Loucy (cell line): ENCODE results near the gene KDELR3.

ENCODE experiments used
- H2AFZ ChIP-seq: fragments of 200-600 bp; sonication (generic); 2 replicates; pipeline ENCODE4 v1.6.0; 2016; ENCODE audit warnings: antibody characterized with exemption, mild to moderate bottlenecking, low read length, moderate library complexity
- H3F3A ChIP-seq: fragments of 200-600 bp; 2 replicates; pipeline ENCODE4 v1.6.0; 2016; ENCODE audit warnings: antibody characterized with exemption, low read depth, mild to moderate bottlenecking
- H3K27me3 ChIP-seq: fragments of 200-600 bp; sonication (generic); 2 replicates; pipeline ENCODE4 v1.6.1; 2014; ENCODE audit warnings: low read length, mild to moderate bottlenecking; ENCODE audit not compliant: insufficient read depth, poor library complexity, severe bottlenecking
- H3K36me3 ChIP-seq: fragments of 200-600 bp; sonication (generic); 2 replicates; pipeline ENCODE4 v1.6.1; 2016; ENCODE audit warnings: low read length; ENCODE audit not compliant: insufficient read depth
- H3K4me1 ChIP-seq: fragments of 200-600 bp; sonication (generic); 2 replicates; pipeline ENCODE4 v1.5.1; 2014; ENCODE audit warnings: low read length, mild to moderate bottlenecking; ENCODE audit not compliant: insufficient read depth, poor library complexity, severe bottlenecking
- H3K4me2 ChIP-seq: fragments of 200-600 bp; sonication (generic); 2 replicates; pipeline ENCODE4 v1.6.0; 2014; ENCODE audit warnings: antibody characterized with exemption, low read length, low read depth, mild to moderate bottlenecking; ENCODE audit not compliant: poor library complexity, severe bottlenecking
- H3K4me3 ChIP-seq: fragments of 200-600 bp; sonication (generic); 2 replicates; pipeline ENCODE4 v1.5.1; 2014; ENCODE audit warnings: low read length, mild to moderate bottlenecking, mixed read lengths; ENCODE audit not compliant: poor library complexity, severe bottlenecking
- H3K79me2 ChIP-seq: fragments of 200-600 bp; sonication (generic); 2 replicates; pipeline ENCODE4 v1.6.1; 2014; ENCODE audit warnings: low read length; ENCODE audit not compliant: insufficient read depth
- H3K9ac ChIP-seq: fragments of 200-600 bp; sonication (generic); 2 replicates; pipeline ENCODE4 v1.6.0; 2014; ENCODE audit warnings: mild to moderate bottlenecking, low read depth, low read length, moderate library complexity; ENCODE audit not compliant: poor library complexity, severe bottlenecking
- H3K9me2 ChIP-seq: fragments of 200-600 bp; sonication (generic); replicated peaks from 2 replicates; pipeline ENCODE4 v1.6.1; 2016; ENCODE audit warnings: low read depth, low read length, mixed read lengths
- H3K9me3 ChIP-seq: fragments of 200-600 bp; sonication (generic); 2 replicates; pipeline ENCODE4 v1.6.1; 2014; ENCODE audit warnings: mild to moderate bottlenecking, antibody characterized with exemption, low read length, low read depth; ENCODE audit not compliant: insufficient read depth
- H4K20me1 ChIP-seq: fragments of 200-600 bp; sonication (generic); 2 replicates; pipeline ENCODE4 v1.6.0; 2014; ENCODE audit warnings: antibody characterized with exemption, low read length, mild to moderate bottlenecking; ENCODE audit not compliant: insufficient read depth, poor library complexity, severe bottlenecking
- EZH2phosphoT487 ChIP-seq: fragments of 200-600 bp; IDR thresholded peaks from 2 replicates; pipeline ENCODE4 v1.6.1; 2018; ENCODE audit warnings: antibody characterized with exemption, mild to moderate bottlenecking, moderate library complexity, borderline replicate concordance
- TF ChIP-seq, protein P1 (sequence below): fragments of 200-600 bp; sonication (generic); conservative IDR thresholded peaks from 2 replicates; pipeline ENCODE4 v1.5.1; 2014; ENCODE audit warnings: mild to moderate bottlenecking, antibody characterized with exemption, low read length

Gene KDELR3

DNA sequence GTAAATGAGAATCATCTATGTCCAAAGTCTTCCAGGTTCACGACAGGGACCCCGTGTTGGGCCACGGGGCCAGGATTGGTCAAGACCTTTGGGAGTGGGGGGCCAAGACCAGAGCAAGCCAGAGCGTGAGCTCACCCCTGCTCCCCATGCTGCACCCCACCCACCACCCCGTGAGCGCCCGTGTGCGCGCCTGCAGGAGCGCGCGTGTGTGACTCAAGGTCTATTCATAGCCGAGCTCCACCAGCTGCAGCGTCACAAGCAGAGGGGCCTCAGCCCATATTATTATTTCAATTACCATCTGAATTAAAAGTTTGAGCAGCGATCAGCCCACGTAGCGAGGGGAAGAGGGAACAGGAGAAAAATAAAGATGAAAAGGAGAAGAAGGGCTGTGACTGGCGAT is 18.1 kb upstream of the KDELR3 start:
- H3K9ac ChIP-seq = no peak overlapping the region
- no peaks in the 10 kb centered on the region for H3K27me3 ChIP-seq
- no peak overlapping the region for H3K4me2 ChIP-seq
- H3K4me3 ChIP-seq = no peak overlapping the region
- H3K79me2 ChIP-seq = no peaks in the 10 kb centered on the region
- no peaks in the 10 kb centered on the region for H3F3A ChIP-seq
- TF ChIP-seq, protein P1, sequence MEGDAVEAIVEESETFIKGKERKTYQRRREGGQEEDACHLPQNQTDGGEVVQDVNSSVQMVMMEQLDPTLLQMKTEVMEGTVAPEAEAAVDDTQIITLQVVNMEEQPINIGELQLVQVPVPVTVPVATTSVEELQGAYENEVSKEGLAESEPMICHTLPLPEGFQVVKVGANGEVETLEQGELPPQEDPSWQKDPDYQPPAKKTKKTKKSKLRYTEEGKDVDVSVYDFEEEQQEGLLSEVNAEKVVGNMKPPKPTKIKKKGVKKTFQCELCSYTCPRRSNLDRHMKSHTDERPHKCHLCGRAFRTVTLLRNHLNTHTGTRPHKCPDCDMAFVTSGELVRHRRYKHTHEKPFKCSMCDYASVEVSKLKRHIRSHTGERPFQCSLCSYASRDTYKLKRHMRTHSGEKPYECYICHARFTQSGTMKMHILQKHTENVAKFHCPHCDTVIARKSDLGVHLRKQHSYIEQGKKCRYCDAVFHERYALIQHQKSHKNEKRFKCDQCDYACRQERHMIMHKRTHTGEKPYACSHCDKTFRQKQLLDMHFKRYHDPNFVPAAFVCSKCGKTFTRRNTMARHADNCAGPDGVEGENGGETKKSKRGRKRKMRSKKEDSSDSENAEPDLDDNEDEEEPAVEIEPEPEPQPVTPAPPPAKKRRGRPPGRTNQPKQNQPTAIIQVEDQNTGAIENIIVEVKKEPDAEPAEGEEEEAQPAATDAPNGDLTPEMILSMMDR = no peak
- no peak for TF ChIP-seq EZH2phosphoT487
- no peaks in the 10 kb centered on the region for H3K9me2 ChIP-seq
- no peaks in the 10 kb centered on the region for H3K36me3 ChIP-seq
- no peaks in the 10 kb centered on the region for H3K9me3 ChIP-seq
- H3K4me1 ChIP-seq = no peaks in the 10 kb centered on the region
- no peak overlapping the region for H2AFZ ChIP-seq
- no peaks in the 10 kb centered on the region for H4K20me1 ChIP-seq

DNA sequence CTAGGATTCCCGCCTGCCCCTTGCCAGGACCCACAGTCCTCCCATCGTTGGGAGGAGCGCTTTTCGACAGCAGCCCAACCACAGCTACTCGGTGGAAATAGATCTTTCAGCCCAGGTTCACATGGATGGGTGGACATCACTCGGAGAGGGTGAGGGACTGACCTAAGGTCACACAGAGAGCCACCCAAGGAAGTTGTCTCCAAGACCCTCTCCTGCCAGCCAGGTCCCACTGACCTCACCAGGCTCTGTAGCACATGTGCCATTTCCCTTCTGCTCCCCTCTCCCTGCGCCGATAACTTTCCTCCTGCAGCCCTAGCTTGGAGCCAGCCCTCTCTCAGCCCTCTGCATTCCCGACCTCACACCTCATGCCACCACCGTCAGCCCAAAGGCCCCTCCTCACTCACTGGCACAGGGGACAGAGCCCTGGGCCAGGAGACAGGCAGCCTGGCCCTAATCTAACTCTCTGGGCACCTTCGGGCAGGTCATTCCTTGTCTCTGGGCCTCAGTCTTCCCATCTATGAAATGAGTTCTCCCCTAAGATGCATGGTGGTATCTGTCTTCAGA is 17.6 kb upstream of the KDELR3 start:
- H3K27me3 ChIP-seq = no peaks in the 10 kb centered on the region
- H3K9ac ChIP-seq = no peak overlapping the region
- TF ChIP-seq EZH2phosphoT487 = no peak
- no peaks in the 10 kb centered on the region for H3K9me3 ChIP-seq
- H3K4me2 ChIP-seq = no peak overlapping the region
- H3K36me3 ChIP-seq = no peaks in the 10 kb centered on the region
- H4K20me1 ChIP-seq = no peaks in the 10 kb centered on the region
- H3K9me2 ChIP-seq = no peaks in the 10 kb centered on the region
- no peak overlapping the region for H3K4me3 ChIP-seq
- no peaks in the 10 kb centered on the region for H3K4me1 ChIP-seq
- H3F3A ChIP-seq = no peaks in the 10 kb centered on the region
- no peaks in the 10 kb centered on the region for H3K79me2 ChIP-seq
- no peak overlapping the region for H2AFZ ChIP-seq

DNA sequence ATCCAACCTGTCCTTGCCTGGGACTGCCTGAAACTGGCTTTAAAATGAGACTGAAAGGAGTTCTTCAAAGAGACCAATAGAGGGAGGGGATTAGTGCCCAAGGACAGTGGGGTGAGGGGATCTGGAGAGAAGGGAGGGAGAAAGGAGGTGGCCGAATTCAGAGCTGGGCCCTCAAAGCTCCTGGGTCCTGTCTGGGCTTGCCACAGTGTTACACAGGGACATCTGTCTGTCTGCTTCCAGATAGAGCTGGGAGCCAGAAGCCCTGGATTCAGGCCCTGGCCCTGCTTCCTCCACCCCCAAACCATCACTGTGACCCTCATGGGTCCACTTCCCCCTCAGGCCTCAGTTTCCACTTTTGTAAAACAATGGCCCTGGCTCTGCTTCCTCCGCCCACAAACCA is 16.5 kb upstream of the KDELR3 start:
- Histone ChIP-seq H3K4me2 (no peak overlapping the region), H3K9me2 (no peaks in the 10 kb centered on the region), H3K79me2 (no peaks in the 10 kb centered on the region), H3K9me3 (no peaks in the 10 kb centered on the region), H3K4me3 (no peak overlapping the region), H2AFZ (no peak overlapping the region), H3K27me3 (no peaks in the 10 kb centered on the region), H3F3A (no peaks in the 10 kb centered on the region), H3K9ac (no peak overlapping the region), H3K36me3 (no peaks in the 10 kb centered on the region), H3K4me1 (no peaks in the 10 kb centered on the region), H4K20me1 (no peaks in the 10 kb centered on the region)
- no peak for TF ChIP-seq EZH2phosphoT487

GRCh38 chr22:38451864-38452263 is 16.0 kb upstream of the KDELR3 start:
- no peak overlapping the region for H3K9ac ChIP-seq
- H3K27me3 ChIP-seq = no peaks in the 10 kb centered on the region

More at GRCh38 chr22:38451864-38452263, 16.0 kb upstream of the KDELR3 start:
- H2AFZ ChIP-seq = no peak overlapping the region
- no peaks in the 10 kb centered on the region for H3K9me2 ChIP-seq
- H3F3A ChIP-seq = no peaks in the 10 kb centered on the region
- TF ChIP-seq, protein P1 = no peak
- no peak for TF ChIP-seq EZH2phosphoT487
- H3K9me3 ChIP-seq = no peaks in the 10 kb centered on the region
- H4K20me1 ChIP-seq = no peaks in the 10 kb centered on the region
- no peaks in the 10 kb centered on the region for H3K36me3 ChIP-seq
- no peak overlapping the region for H3K4me2 ChIP-seq
- no peaks in the 10 kb centered on the region for H3K79me2 ChIP-seq
- no peaks in the 10 kb centered on the region for H3K4me1 ChIP-seq
- H3K4me3 ChIP-seq = no peak overlapping the region
